ENCODE results near the gene PHKB.
"Not testable (repeated sequence)": the region's sequence is repeated elsewhere in the genome, so short reads cannot be mapped to it uniquely, and the experiment has no call there.

The PHKB gene

DNA sequence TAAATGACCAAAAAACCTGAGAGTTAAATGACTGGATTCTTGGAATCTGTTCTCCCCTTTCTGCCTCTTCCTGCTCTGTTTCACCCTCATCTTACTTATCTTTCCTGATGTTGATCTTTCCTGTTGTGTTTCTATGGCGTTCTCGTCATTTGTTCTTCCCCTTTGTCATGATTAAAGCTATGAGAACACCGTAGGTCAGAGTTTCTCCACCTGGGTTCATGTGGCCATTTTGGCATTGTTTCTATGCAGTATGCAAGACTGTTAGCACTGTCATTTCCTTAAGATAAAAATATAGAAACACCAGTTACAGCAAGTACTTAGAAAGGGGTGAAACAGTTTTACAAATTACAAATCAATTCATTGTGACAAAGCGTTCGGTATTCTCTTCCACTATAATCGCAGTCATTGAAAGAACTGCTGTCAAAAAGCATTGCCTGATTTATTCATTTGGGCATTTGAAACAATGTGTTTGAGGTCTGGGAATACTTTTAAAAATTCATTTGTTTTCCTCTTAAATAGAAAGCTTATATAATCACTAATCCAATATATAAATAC lies 166.0 kb downstream of the PHKB start:
- no peak for DNase-seq

DNA sequence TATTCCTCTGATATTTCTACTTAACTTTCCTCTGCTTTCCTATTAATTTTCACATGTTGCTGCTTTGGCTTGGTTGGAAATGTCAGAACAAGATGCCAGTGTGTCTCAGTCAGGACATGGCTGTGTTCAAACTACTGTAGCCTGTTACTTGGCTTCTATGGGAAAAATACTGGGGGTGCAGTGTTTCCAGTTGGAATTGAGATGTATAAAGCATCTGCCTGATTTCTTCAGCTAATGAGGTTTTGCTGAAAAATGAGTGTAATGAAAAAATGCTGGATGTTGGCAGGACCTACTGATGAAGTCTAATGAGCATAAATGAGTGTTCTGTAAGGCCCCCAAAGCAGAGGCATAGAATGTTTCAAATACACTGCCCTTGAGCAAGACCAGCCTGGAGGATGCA lies 166.6 kb downstream of the PHKB start:
- DNase-seq: peak in 1 of 2 experiments; percentile 14

DNA sequence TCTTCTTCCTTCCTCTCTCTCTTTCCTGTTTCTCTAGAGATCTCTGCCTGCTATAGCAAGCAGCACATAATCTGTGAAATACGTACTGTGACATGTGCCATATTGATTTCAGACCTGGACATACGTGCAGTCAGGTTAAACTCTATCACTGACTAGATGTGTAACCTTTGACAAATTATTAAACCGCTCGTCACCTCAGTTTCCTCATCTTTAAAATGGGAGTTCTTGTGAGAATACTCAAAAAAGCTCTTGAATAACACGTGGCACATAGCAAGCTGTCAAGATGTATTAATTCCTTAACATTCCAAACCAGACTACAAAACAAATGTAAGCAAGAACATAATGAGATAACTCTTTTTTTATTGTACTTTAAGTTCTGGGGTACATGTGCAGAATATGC lies 170.0 kb downstream of the PHKB start:
- DNase-seq: no peak

DNA sequence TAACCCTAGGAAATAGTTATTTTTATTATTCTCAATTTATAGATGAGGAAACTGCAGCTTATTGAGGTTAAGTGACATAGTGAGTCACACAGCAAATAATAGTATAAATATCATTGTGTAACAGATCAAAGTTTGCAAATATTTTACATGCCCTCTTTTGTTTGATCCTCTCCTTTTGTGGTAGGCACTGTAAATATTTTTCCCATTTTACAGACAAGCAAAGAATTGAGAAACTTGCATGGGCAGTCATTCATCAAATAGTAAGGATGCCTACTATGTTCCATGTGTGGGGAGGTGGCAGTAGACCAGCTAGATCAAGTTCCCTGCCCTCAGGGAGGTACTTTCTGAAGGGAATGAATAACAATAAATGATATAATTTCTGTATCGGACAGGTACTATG lies 173.0 kb downstream of the PHKB start:
- no peak for DNase-seq

DNA sequence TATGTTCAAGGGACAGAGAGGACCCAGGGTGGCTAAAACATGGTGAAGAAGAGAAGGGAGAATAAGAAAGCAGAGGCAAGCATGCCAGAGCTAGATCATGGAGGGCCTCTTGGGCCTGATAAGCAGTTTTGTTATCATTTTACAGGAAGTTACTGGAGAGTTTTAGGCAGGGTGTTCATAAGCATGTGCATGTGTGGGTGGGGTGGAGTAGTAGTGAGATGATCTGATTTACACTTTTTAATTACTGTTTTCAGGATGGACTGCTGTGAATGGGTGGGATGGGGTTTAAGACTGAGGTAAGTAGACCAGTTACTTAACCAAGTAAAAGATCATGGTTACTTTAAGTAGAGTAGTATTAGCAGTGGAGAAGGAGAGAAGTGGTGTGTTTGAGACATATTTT lies 173.6 kb downstream of the PHKB start:
- DNase-seq: no peak

DNA sequence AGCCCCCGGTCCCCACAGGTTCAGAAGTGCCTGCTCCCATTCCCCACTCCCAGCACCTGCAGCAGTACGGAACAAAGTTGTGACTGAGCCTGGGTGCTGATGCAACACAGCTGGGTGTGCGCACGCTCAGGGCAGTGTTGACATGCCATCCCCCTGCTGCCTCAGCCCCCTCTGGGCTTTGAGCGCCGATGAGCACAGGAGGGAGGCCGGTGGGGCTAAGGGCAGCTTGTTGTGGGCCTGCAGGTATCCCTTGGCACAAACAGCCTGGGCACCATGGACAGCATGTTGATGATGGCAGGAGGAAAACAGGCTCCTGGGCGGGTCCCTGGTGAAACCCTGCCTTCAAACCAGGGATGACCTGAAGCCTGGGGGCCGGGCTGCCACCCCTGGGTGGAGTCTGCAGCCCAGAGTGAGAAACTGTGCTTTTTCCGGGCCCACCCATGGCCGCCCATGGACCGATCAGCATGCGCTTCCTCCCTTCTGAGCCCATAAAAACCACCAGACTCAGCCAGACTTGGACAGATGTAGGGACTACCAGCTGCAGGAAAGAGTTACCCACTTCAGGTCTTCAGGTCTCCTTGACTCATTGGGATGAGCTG lies 175.5 kb downstream of the PHKB start:
- DNase-seq: no peak

DNA sequence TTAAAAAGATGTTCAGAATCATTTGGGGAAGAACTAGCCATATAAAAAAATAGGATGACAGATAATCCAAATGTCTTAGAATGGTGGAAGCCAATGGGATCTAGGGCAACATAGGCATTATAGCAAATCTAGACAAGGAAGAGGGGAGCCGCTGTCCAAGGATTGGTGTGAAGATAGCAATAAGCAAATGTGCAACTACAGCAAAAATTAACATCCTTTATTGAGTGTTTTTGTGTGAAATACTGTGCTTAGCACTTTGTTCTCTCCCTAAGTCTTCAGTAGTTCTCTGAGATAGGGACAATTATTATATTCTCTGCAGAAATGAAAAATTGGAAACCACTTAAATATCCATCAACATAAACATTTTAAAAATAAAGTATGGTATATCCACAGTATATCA lies 177.0 kb downstream of the PHKB start:
- no peak for DNase-seq

DNA sequence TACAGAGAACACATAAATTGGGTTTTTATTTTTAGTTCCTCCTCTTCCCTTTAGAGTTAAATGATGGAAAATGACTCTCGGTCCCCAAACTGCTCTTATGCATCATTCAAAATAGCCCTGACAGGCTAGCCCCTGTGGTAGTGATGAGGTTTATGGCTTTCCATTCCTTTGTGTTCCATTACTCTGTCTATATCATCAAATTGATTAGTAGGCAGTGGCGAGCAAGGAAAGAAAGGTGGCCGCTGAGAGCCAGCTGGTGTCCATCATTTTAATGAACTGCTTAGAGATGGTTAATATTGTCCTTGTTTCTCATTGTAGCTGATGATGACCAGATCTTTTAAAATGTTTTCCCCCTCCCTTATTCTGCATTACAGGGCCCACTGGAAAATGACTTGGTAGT lies 179.5 kb downstream of the PHKB start:
- no peak for DNase-seq

DNA sequence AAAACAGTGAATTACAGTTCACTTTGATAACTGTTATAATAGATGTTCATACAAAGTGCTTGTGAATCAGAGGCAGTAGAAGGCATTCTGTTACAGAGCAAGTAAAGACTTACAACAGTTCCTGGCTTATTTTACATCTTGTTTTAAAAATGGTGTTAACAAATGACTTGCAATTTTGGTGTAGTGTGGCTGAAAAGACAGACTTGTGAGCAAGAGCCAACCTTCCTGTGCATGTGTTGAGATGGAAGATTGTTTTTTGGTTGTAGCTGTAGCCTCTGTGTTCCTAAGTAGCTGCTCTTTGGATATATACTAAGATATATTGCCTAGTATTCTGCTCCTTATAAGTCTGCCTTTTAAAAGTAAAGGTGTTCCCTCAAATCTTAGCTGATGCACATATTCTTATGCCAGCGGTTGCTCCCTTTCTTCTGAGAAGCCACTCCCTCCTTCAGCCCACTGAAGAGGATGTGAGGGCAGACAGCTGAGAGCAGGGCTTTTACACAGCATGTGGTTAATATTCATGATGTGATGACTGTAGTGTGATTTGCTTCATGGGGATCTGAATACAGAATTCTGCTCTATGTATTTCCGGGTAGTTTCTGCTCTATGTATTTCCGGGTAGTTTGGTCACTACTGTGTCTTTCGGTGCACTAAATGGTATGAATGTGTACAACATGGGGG lies 182.3 kb downstream of the PHKB start:
- DNase-seq: no peak

DNA sequence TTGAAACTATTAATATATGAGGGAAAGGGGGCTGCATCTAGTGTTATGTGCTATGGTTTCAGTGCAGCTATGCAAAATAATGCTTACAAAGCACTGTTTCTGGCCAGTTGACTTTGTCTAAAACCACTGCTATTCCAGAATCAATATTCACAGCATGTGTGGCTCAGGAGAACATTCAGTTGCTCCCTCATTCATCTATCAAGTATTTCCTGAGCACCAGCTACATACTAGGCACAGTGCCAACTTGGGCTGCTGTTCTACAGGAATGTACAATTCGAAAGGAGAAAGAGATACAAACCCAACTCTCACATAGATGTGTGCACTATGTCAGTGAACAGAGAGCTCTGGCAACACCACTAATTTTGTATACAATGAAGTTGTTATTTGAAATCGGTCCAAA lies 183.0 kb downstream of the PHKB start:
- DNase-seq: peak in 1 of 2 experiments; percentile 14

DNA sequence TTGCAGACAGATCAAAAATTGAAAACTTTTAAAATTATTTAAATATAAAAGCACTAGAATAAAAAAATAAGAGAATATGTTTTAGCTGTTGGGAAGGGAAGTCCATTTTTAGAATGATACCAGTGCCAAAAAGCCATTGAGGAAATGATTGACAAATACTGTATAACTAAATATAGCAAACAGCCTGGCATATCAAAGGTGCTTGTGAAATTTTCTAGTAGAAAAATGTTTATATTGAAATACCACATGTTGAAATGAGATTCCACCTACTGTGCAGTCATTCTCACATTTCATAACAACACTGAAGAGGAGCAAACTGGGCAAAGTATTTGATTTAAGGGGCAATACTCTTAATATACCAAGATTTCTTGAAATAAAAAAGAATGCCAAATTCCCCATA lies 183.5 kb downstream of the PHKB start:
- DNase-seq: no peak

DNA sequence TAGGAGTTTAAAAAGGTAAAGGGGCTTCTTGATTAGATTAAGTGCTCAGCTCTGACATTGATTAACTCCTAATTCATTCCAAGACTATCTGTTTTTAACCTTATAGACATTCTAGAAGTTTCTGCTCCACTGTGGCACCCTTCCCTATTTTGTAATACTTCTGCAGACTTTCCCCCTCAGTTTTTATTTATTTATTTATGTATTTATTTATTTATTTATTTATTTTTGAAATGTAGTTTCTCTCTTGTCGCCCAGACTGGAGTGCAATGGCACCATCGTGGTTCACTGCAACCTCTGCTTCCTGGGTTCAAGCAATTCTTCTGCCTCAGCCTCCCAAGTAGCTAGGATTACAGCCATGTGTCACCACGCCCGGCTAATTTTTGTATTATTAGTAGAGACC lies 185.8 kb downstream of the PHKB start:
- DNase-seq: no peak

DNA sequence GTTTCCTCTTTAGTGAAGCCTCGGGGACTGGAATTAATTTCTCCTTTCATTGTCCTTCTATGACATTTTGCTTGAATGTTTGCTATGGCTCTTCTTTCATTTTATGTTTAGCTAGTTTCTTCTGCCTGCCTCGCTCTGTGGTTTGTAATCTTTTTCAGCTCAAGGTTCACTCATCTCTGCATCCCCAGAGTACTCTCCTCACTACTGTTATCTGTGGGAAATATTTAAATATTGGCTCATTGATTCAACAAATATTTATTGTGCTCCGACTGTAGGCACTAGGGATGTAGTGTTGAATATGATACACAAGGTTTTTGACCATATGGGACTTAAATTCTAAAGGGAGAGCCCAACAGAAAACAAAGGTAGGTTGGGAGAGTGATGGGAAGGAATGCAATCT lies 195.9 kb downstream of the PHKB start:
- DNase-seq: no peak

DNA sequence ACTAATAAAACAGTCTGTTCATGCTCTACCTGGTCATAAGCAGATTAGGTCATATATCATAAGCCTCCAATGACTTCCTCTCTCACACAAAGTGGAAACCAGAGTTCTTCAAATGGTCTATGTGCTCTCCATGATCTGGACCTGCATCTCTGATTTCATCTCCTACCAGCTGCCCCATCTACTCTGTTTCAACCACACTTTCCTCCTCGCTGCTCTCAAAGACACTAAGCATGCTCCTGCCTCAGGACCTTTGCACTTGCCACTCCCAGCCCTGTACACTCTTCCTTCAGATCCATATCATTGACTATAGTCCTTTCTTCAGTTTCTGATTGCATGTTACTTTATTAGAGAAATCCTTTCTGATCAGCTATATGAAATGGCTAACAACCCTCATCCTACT lies 196.8 kb downstream of the PHKB start:
- DNase-seq: no peak

DNA sequence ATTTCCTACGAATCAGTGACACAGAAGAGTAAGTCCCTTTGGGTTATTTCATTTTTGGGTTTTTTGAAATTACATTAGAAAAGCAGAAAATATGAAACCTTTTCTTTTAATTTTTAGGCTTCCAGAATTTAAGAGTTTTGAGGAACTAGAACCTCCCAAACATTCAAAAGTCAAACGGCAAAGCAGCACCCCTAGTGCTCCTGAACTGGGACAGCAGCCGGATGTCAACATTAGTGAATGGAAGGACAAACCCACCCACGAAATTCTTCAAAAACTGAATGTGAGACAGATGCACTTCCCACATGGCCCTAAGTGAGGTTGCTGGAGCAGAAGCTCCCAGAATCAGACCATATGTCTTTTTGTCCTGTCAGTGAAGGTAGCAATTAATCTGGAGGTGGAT lies 199.4 kb downstream of the PHKB start:
- no peak for DNase-seq

DNA sequence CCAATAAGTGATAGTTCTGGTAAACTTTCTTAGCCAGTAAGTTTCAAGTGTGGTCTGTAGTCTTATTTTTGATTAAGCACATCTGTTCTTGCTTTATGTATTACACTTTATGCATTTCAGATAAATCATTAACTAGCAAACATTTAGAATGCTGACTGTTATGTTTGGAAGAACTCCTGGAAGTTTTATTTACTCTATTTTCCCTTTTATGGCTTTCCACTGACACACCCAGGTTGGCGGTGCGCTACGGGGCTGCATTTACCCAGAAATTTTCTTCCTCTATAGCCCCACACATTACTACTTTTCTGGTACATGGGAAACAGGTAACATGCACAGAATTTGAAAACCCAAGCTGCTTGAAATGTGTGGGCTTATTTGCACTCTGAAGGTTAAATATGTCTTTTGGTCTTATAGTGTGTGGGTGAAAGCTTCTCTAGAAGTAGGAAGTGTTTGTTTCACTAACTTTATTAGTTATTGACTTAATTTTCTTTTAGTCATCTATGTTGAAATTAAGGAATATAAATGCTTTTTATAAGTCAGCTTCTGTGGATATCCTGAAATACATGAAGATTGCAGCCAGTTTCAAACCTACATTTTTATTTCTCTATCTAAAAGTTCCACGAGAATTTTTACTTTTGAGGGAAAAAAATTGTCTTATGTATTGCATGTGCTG lies 203.7 kb downstream of the PHKB start:
- DNase-seq: no peak

DNA sequence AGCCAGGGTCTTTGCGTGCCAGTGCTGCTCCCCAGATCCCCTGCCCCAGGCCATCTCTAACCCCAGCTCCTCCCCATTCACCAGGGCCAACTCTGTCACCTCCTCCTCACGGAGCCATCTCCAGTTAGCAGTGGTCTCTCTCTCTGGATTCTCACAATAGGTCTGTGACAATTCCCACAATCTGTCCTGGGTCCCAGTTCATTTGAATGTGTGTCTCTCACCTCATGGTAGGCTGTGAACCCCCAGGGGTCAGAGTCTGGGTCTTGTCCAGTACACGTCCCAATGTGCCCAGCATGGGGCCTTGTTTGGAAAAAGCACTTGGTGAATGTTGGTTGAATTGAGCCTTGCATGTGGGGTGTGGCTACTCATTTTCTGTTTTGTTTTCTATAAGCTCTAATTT lies 205.3 kb downstream of the PHKB start:
- no peak for DNase-seq

DNA sequence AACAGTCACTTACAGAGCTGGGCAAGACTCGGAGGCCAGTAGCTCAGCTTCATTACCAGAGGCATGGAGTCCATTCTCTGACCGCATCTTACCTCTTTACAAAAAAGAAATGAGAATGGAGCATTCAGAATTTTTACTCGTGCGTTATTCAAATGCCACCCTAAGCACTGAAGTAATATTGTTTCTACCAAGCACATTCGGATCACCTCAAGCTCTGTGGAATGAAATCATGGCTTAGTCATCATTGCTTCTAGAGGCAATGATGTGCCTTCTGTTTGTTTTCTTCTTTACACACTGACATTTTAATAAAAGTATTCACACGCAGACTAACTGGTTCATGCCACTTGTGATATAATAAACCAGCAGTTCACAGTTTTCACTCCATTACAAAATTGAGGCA lies 206.8 kb downstream of the PHKB start:
- no peak for DNase-seq

DNA sequence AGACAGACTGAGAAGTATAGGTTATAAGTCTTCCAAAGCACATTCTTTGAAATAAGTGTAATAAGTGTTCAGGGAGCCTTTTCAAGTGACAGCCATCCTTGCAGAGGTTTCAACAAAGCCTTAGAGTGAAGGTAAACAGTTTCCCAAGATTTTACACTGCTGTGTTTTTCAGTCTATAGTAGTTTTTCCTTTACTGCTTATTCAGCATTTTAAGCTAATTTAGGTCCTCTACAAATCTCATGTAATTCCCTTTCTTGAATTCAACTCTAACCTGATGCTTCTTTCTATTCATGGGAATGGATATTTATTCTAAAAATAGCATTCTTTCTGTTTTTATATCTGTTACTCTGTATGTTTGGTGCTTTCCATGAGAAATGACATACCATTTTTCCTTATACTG lies 211.3 kb downstream of the PHKB start:
- no peak for DNase-seq

DNA sequence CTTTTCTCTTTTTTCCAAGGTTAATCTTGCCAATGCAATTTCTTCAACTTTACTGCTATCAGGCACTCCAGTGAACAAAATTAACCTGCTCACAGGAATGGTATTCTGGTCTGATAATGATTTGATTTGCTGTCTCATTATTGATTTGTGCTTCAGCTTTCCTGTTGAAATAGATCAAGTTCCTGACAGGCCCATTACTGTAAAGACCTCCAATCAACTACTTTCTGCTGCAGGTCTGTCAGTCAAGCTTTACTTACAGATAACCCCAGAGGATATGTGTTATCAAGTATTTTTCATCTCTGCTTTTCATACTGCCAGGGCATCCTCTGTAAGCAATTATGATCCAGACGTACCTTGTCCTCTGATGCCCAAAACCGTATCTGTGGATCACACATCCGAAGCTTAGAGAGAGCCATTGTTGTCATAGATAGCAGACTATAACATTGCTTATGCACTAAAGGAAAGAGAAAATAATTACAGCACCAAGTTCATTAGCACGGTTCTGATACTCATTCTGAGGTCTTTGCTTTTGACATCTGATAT lies 215.6 kb downstream of the PHKB start:
- no peak for DNase-seq

DNA sequence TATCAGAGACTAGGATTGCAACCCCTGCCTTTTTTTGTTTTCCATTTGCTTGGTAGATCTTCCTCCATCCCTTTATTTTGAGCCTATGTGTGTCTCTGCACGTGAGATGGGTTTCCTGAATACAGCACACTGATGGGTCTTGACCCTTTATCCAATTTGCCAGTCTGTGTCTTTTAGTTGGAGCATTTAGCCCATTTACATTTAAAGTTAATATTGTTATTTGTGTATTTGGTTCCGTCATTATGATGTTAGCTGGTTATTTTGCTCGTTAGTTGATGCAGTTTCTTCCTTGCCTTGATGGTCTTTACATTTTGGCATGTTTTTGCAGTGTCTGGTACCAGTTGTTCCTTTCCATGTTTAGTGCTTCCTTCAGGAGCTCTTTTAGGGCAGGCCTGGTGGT lies 220.4 kb downstream of the PHKB start:
- not testable (repeated sequence) for DNase-seq

DNA sequence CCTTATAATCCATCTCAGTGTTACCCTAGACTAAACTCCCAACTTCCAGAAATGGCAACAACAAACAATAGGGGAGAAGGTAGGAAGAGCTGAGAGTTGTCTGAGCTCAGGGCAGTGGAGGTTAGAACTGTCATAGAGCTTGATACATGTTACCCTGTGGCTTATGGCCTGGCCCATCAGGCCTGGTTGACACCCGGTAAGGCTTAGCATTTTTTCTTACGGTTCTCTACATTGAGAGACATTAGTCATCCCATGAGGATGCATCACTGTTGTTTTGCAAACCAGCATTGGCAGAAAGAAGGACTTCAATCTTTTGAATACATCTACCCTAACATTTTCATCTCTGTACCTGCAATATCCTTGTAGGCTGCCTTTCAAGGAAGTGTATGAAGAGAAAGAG lies 226.6 kb downstream of the PHKB start:
- no peak for DNase-seq

DNA sequence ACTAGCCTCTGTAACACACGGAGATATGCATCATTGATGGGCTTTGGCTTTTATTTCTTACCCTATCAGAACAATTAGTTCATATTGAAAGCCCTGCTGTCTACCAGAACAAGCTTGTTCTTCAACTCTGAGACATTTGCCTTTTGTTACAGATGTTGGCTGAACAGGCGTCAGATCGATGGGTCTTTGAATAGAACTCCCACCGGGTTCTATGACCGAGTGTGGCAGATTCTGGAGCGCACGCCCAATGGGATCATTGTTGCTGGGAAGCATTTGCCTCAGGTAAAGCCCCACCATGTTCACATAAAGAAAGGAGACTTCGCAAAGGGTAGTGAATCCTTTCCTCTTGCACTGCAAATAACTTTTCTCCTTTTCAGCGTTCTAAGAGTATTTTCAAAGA lies 232.1 kb downstream of the PHKB start:
- DNase-seq: no peak

DNA sequence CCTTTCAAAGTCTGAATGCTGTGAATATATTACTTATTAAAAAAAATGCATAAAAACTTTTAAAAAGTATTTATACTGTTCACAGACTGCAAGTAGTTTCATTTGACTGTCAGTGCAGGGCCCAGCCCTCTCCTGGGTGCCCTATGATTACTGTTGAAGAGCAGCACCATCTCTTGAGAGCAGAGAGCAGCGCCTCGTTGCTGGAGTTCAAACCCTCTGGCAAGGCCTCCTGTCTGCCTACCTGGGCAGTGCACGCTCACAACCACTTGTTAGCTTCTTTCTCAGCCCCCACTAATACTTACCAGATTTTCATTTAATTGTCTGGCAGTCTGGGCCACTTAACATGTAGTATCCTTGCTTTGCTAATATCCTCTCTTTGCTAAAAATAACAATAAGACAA lies 233.4 kb downstream of the PHKB start:
- no peak for DNase-seq
